Tibial artery (tissue), 4 donors: Measurements from ENCODE around the gene UVSSA.

Experiments
- DNase-seq, 2 donors: peaks; one replicate each; pipeline ENCODE4 v3.0.0-alpha.2; 2019
- H3K27ac ChIP-seq, 2 donors: fragments of 200-600 bp; sonication (generic) in 1 of 2; 1 replicate in 1 of 2; 2 replicates in 1 of 2; pipeline ENCODE4 v1.5.1; 2018 to 2019; ENCODE audit warnings: mild to moderate bottlenecking in 1 of 2
- H3K27me3 ChIP-seq, 2 donors: fragments of 200-600 bp; sonication (generic) in 1 of 2; one replicate each; pipeline versions ENCODE4 v1.5.1 to v1.6.0; 2016 to 2019
- H3K36me3 ChIP-seq, 3 donors: fragments of 200-600 bp; sonication (generic) in 2 of 3; one replicate each; pipeline ENCODE4 v1.5.1; 2016 to 2019; ENCODE audit warnings: mild to moderate bottlenecking in 2 of 3
- H3K4me1 ChIP-seq, 4 donors: fragments of 200-600 bp; sonication (generic) in 2 of 4; 1 replicate in 3 of 4; 2 replicates in 1 of 4; pipeline ENCODE4 v1.5.1; 2016 to 2019
- H3K4me3 ChIP-seq, 2 donors: fragments of 200-600 bp; sonication (generic) in 1 of 2; 1 replicate in 1 of 2; 2 replicates in 1 of 2; pipeline ENCODE4 v1.5.1; 2018 to 2019; ENCODE audit warnings: mild to moderate bottlenecking in 2 of 2
- H3K9me3 ChIP-seq, 3 donors: fragments of 200-600 bp; sonication (generic) in 1 of 3; one replicate each; pipeline ENCODE4 v1.5.1; 2016 to 2019
- CTCF ChIP-seq, 2 experiments: fragments of 200-600 bp in 1 of 2; fragments of 450-650 bp in 1 of 2; IDR thresholded peaks; one replicate each; pipeline ENCODE4 v1.5.1; 2017 to 2019; ENCODE audit warnings: antibody characterized with exemption in 2 of 2, mild to moderate bottlenecking in 1 of 2, moderate library complexity in 1 of 2
- intact Hi-C: fragments of 100-400 bp; cut with DNase I; formaldehyde crosslinking; loops from one replicate; pipeline ENCODE4 v1.15.0; 2023; ENCODE audit warnings: low total_unique reads

UVSSA gene

GRCh38 chr4:1361431-1361830 lies 14.4 kb downstream of the UVSSA start:
- Histone ChIP-seq H3K27ac (no peak overlapping the region), H3K4me1 (peaks cover 0 to 7% (median 0%) of the 10 kb centered on the region in 4 donors), H3K27me3 (no peaks in the 10 kb centered on the region), H3K9me3 (no peaks in the 10 kb centered on the region), H3K36me3 (peaks cover 9 to 52% (median 29%) of the 10 kb centered on the region in 3 donors), H3K4me3 (no peak overlapping the region)
- DNase-seq = no peak
- intact Hi-C loops = no loop called here
- TF ChIP-seq CTCF (IDR thresholded peaks at IDR 0.05) = no peak

- intact Hi-C loops = no loop called here
- H3K36me3 ChIP-seq = peaks cover 12 to 54% (median 31%) of the 10 kb centered on the region in 3 donors
- no peak for TF ChIP-seq CTCF (IDR thresholded peaks at IDR 0.05)
Observed at GRCh38 chr4:1362046-1362445, 15.0 kb downstream of the UVSSA start.

GRCh38 chr4:1362521-1362920 lies 15.5 kb downstream of the UVSSA start:
- H3K4me1 ChIP-seq = peaks cover 0 to 7% (median 0%) of the 10 kb centered on the region in 4 donors
- H3K27me3 ChIP-seq = no peaks in the 10 kb centered on the region
- no peak for DNase-seq
- no peak overlapping the region for H3K4me3 ChIP-seq
- no peak overlapping the region for H3K27ac ChIP-seq
- intact Hi-C loops = no loop called here
- peaks cover 12 to 55% (median 33%) of the 10 kb centered on the region in 3 donors for H3K36me3 ChIP-seq
- H3K9me3 ChIP-seq = no peaks in the 10 kb centered on the region
- TF ChIP-seq CTCF (IDR thresholded peaks at IDR 0.05) = no peak

More at GRCh38 chr4:1362046-1362445, 15.0 kb downstream of the UVSSA start:
- H3K27ac ChIP-seq = no peak overlapping the region
- H3K4me1 ChIP-seq = peaks cover 0 to 7% (median 0%) of the 10 kb centered on the region in 4 donors
- DNase-seq = no peak
- no peak overlapping the region for H3K4me3 ChIP-seq
- H3K27me3 ChIP-seq = no peaks in the 10 kb centered on the region
- no peaks in the 10 kb centered on the region for H3K9me3 ChIP-seq

- Histone ChIP-seq H3K4me3 (no peak overlapping the region), H3K9me3 (no peaks in the 10 kb centered on the region), H3K27me3 (no peaks in the 10 kb centered on the region), H3K4me1 (peaks cover 0 to 7% (median 0%) of the 10 kb centered on the region in 4 donors), H3K27ac (no peak overlapping the region), H3K36me3 (peaks cover 15 to 55% (median 39%) of the 10 kb centered on the region in 3 donors)
- intact Hi-C loops = no loop called here
- TF ChIP-seq CTCF (IDR thresholded peaks at IDR 0.05) = no peak
- no peak for DNase-seq
Observed at GRCh38 chr4:1363513-1363912, 16.5 kb downstream of the UVSSA start.

GRCh38 chr4:1364217-1364616 lies 17.2 kb downstream of the UVSSA start:
- H3K4me1 ChIP-seq = peaks cover 0 to 7% (median 0%) of the 10 kb centered on the region in 4 donors
- no peak for TF ChIP-seq CTCF (IDR thresholded peaks at IDR 0.05)
- intact Hi-C loops = no loop called here
- no peak overlapping the region for H3K27ac ChIP-seq
- DNase-seq = no peak
- no peaks in the 10 kb centered on the region for H3K9me3 ChIP-seq
- no peaks in the 10 kb centered on the region for H3K27me3 ChIP-seq
- H3K4me3 ChIP-seq = no peak overlapping the region
- H3K36me3 ChIP-seq = peaks cover 16 to 55% (median 40%) of the 10 kb centered on the region in 3 donors

- no peak overlapping the region for H3K4me3 ChIP-seq
- peaks cover 0 to 7% (median 0%) of the 10 kb centered on the region in 4 donors for H3K4me1 ChIP-seq
- H3K27me3 ChIP-seq = no peaks in the 10 kb centered on the region
- no peak for DNase-seq
- intact Hi-C loops = no loop called here
- TF ChIP-seq CTCF (IDR thresholded peaks at IDR 0.05) = no peak
- no peak overlapping the region for H3K27ac ChIP-seq
- no peaks in the 10 kb centered on the region for H3K9me3 ChIP-seq
- H3K36me3 ChIP-seq = peaks cover 14 to 52% (median 35%) of the 10 kb centered on the region in 3 donors
Observed at GRCh38 chr4:1364748-1365147, 17.7 kb downstream of the UVSSA start.
